Keratinocyte (primary cell): ENCODE results near the gene STRADA. TPM values are rescaled to one million over a fixed set of nuclear protein-coding genes. Genes with fewer than 3 reads are reported as not detected.

ENCODE experiments used
- DNase-seq: peaks from one replicate; pipeline ENCODE4 v3.0.0-alpha.2; 2011; ENCODE audit warnings: low read depth, missing footprints, low spot score
- FAIRE-seq: peaks from 2 replicates; lab custom pipeline; 2011; peaks lifted over from hg19 to GRCh38; lab: Jason Lieb, UNC
- H2AFZ ChIP-seq: 2 replicates; pipeline ENCODE4 v1.6.0; 2012; ENCODE audit warnings: low read length, control low read depth, inconsistent platforms; ENCODE audit not compliant: control insufficient read depth
- H3K27ac ChIP-seq: 2 replicates; pipeline ENCODE4 v1.5.1; 2011; ENCODE audit warnings: low read length; ENCODE audit not compliant: control insufficient read depth, insufficient read depth
- H3K27me3 ChIP-seq: 3 replicates; pipeline ENCODE4 v1.6.0; 2011; ENCODE audit warnings: low read length; ENCODE audit not compliant: control insufficient read depth, insufficient read depth; ENCODE audit errors: extremely low read depth
- H3K36me3 ChIP-seq, 2 experiments: 2 replicates in 1 of 2; 3 replicates in 1 of 2; pipeline ENCODE4 v1.5.1; 2011; ENCODE audit warnings: low read length in 2 of 2, mild to moderate bottlenecking in 1 of 2; ENCODE audit not compliant: control insufficient read depth in 2 of 2, insufficient read depth in 2 of 2; ENCODE audit errors: extremely low read depth in 1 of 2
- H3K4me1 ChIP-seq: 3 replicates; pipeline ENCODE4 v1.5.1; 2011; ENCODE audit warnings: low read length; ENCODE audit not compliant: control insufficient read depth, insufficient read depth; ENCODE audit errors: extremely low read depth
- H3K4me2 ChIP-seq: 3 replicates; pipeline ENCODE4 v1.6.0; 2011; ENCODE audit warnings: low read depth, low read length; ENCODE audit not compliant: control insufficient read depth, insufficient read depth; ENCODE audit errors: extremely low read depth
- H3K4me3 ChIP-seq, 3 experiments: fragments of 200-600 bp in 1 of 3; sonication (generic) in 1 of 3; 2 replicates in 2 of 3; 3 replicates in 1 of 3; pipeline ENCODE4 v1.5.1; 2011 to 2016; ENCODE audit warnings: low read length in 3 of 3, mild to moderate bottlenecking in 3 of 3, control low read depth in 2 of 3, inconsistent platforms in 1 of 3, low read depth in 1 of 3, mixed read lengths in 1 of 3, mixed run types in 1 of 3, moderate library complexity in 1 of 3; ENCODE audit not compliant: control insufficient read depth in 2 of 3, insufficient read depth in 2 of 3; ENCODE audit errors: extremely low read depth in 1 of 3
- H3K79me2 ChIP-seq: 2 replicates; pipeline ENCODE4 v1.6.0; 2012; ENCODE audit warnings: low read length; ENCODE audit not compliant: control insufficient read depth, insufficient read depth
- H3K9ac ChIP-seq: 3 replicates; pipeline ENCODE4 v1.6.0; 2011; ENCODE audit warnings: low read length; ENCODE audit not compliant: control insufficient read depth, insufficient read depth; ENCODE audit errors: extremely low read depth
- H3K9me1 ChIP-seq: 3 replicates; pipeline ENCODE4 v1.6.0; 2011; ENCODE audit warnings: low read length; ENCODE audit not compliant: control insufficient read depth, insufficient read depth; ENCODE audit errors: extremely low read depth
- H3K9me3 ChIP-seq: 2 replicates; pipeline ENCODE4 v1.5.1; 2012; ENCODE audit warnings: low read depth, low read length; ENCODE audit not compliant: control insufficient read depth
- H4K20me1 ChIP-seq: 3 replicates; pipeline ENCODE4 v1.6.0; 2011; ENCODE audit warnings: low read length; ENCODE audit not compliant: control insufficient read depth, insufficient read depth; ENCODE audit errors: extremely low read depth
- EZH2 ChIP-seq: IDR thresholded peaks from one replicate; pipeline ENCODE4 v1.6.1; 2012; ENCODE audit warnings: inconsistent platforms, mild to moderate bottlenecking, low read length, moderate library complexity
- dilution Hi-C: fragments of 300-500 bp; cut with MboI; formaldehyde crosslinking; loops from one replicate; pipeline ENCODE4 v1.7.0; 2020; ENCODE audit warnings: low sequenced_read_pairs; ENCODE audit not compliant: extremely low pct_ligation_motif_present
- polyA plus RNA-seq, 5 experiments: library from polyadenylated mRNA; depleted of rRNA in 3 of 5; stranded (reverse) in 3 of 5; stranded (forward) in 1 of 5; unstranded in 1 of 5; fragments of >200 nt; gene quantifications; 1 replicate in 1 of 5; 2 replicates in 3 of 5; 3 replicates in 1 of 5; pipeline versions ENCODE4 v1.2.1 to v1.2.3, GENCODE V29; 2011 to 2012; ENCODE audit warnings: missing spikeins in 2 of 5, low read depth in 1 of 5, low replicate concordance in 1 of 5
- TF ChIP-seq, protein P1 (sequence below), 3 experiments: IDR thresholded peaks in 1 of 3; conservative IDR thresholded peaks in 1 of 3; optimal IDR thresholded peaks in 1 of 3; 2 replicates in 2 of 3; 3 replicates in 1 of 3; pipeline versions ENCODE3 to v1.5.1; 2011; ENCODE audit warnings: low read length in 3 of 3, mild to moderate bottlenecking in 3 of 3, moderate library complexity in 2 of 3, control low read depth in 1 of 3, inconsistent platforms in 1 of 3; ENCODE audit not compliant: insufficient read depth in 2 of 3; ENCODE audit errors: extremely low read depth in 1 of 3

STRADA gene
- polyA plus RNA-seq, 1 donor (not counting 4 experiments of a cell fraction or from before 2014, with no cell fraction given): 25.9 TPM

DNA sequence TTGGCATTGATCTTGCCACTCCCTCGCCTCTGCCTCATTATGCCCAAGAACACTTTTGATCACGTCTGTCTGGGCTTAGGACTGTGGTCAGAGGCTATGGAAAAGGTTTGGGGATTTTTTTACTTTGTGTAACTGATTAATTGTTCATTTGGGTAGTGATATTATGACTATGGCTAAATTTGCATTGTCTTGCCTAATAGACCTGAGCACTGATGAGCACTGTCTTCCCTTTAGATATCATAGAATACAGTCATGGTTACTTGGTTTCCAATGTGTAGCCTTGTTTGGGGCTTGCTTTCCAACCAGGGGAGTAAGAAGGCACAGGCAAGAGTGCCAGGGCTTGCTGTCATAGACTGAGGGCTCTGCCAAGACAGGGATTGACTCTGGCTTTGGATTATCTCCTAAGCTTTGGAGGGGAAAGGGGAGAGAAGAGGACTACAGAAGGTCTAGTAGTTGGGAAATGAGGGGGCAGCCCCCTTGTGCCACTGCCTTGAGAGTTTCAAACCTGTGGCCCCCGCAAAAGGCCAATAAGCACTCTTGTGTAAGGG lies 55.4 kb downstream of the STRADA start:
- no peaks in the 10 kb centered on the region for H3K9me1 ChIP-seq
- dilution Hi-C loops: no loop called here
- no peak overlapping the region for H3K4me2 ChIP-seq
- no peaks in the 10 kb centered on the region for H3K9me3 ChIP-seq
- no peak overlapping the region for H3K27ac ChIP-seq
- H3K79me2 ChIP-seq: no peaks in the 10 kb centered on the region
- H2AFZ ChIP-seq: no peak overlapping the region
- TF ChIP-seq EZH2: no peak
- TF ChIP-seq, protein P1, sequence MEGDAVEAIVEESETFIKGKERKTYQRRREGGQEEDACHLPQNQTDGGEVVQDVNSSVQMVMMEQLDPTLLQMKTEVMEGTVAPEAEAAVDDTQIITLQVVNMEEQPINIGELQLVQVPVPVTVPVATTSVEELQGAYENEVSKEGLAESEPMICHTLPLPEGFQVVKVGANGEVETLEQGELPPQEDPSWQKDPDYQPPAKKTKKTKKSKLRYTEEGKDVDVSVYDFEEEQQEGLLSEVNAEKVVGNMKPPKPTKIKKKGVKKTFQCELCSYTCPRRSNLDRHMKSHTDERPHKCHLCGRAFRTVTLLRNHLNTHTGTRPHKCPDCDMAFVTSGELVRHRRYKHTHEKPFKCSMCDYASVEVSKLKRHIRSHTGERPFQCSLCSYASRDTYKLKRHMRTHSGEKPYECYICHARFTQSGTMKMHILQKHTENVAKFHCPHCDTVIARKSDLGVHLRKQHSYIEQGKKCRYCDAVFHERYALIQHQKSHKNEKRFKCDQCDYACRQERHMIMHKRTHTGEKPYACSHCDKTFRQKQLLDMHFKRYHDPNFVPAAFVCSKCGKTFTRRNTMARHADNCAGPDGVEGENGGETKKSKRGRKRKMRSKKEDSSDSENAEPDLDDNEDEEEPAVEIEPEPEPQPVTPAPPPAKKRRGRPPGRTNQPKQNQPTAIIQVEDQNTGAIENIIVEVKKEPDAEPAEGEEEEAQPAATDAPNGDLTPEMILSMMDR (optimal IDR thresholded peaks at IDR 0.05 in 1 of 3, IDR thresholded peaks at IDR 0.05 in 1 of 3, conservative IDR thresholded peaks at IDR 0.05 in 1 of 3; ENCODE audit: extremely low read depth in 1 of 3, insufficient read depth in 2 of 3, low read length in 3 of 3): no peak
- no peaks in the 10 kb centered on the region for H3K4me1 ChIP-seq
- H3K27me3 ChIP-seq: no peaks in the 10 kb centered on the region
- no peak for FAIRE-seq
- peaks cover 15 to 25% of the 10 kb centered on the region in 2 experiments for H3K36me3 ChIP-seq
- H4K20me1 ChIP-seq: no peaks in the 10 kb centered on the region
- H3K9ac ChIP-seq: no peak overlapping the region
- DNase-seq: no peak
- no peak overlapping the region for H3K4me3 ChIP-seq

DNA sequence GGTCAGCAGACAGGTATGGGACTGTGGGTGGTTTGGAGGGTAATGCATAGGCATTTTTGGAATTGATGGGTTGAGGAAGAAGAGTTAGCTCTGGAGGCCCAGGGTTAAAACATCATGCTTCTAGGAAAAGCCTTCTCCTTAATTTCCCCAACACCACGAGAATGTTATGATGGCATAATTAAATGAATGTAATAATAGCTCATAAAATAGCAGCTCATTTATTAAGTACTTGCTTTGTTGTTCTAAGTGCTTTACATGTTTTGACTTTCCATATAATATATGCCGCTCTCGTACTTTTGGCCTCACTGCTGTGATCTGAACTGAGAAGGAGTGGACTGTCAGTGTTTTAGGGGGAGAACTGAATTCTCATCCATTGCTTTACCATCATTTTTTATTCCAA lies 56.0 kb downstream of the STRADA start:
- no peak overlapping the region for H3K9ac ChIP-seq
- FAIRE-seq (no peak), DNase-seq (no peak)
- H3K4me2 ChIP-seq: no peak overlapping the region
- H3K36me3 ChIP-seq: peaks cover 10 to 21% of the 10 kb centered on the region in 2 experiments
- H3K9me3 ChIP-seq: no peaks in the 10 kb centered on the region
- no peaks in the 10 kb centered on the region for H4K20me1 ChIP-seq
- dilution Hi-C loops: no loop called here
- H3K4me1 ChIP-seq: no peaks in the 10 kb centered on the region
- TF ChIP-seq, protein P1 (optimal IDR thresholded peaks at IDR 0.05 in 1 of 3, IDR thresholded peaks at IDR 0.05 in 1 of 3, conservative IDR thresholded peaks at IDR 0.05 in 1 of 3; ENCODE audit: extremely low read depth in 1 of 3, insufficient read depth in 2 of 3, low read length in 3 of 3): no peak
- TF ChIP-seq EZH2: no peak
- H3K4me3 ChIP-seq: no peak overlapping the region
- no peak overlapping the region for H2AFZ ChIP-seq
- no peaks in the 10 kb centered on the region for H3K9me1 ChIP-seq
- no peaks in the 10 kb centered on the region for H3K27me3 ChIP-seq
- no peak overlapping the region for H3K27ac ChIP-seq
- no peaks in the 10 kb centered on the region for H3K79me2 ChIP-seq
